Hepatocyte (in vitro differentiated cells): ENCODE data around the gene LNX1.

ENCODE experiments used
- EZH2 ChIP-seq: fragments of 200-600 bp; sonication (generic); IDR thresholded peaks from 2 replicates; pipeline ENCODE4 v1.6.1; 2016; ENCODE audit warnings: antibody characterized with exemption, mild to moderate bottlenecking, borderline replicate concordance
- EZH2phosphoT487 ChIP-seq: fragments of 200-600 bp; sonication (generic); IDR thresholded peaks from one replicate; pipeline ENCODE4 v1.6.1; 2018; ENCODE audit warnings: antibody characterized with exemption, mild to moderate bottlenecking, low read depth, moderate library complexity; ENCODE audit not compliant: unreplicated experiment, severe bottlenecking
- TF ChIP-seq, protein P1 (sequence below): fragments of 200-600 bp; sonication (generic); IDR thresholded peaks from 2 replicates; pipeline ENCODE4 v1.5.1; 2016; ENCODE audit warnings: antibody characterized with exemption, mild to moderate bottlenecking; ENCODE audit not compliant: poor library complexity

DNA sequence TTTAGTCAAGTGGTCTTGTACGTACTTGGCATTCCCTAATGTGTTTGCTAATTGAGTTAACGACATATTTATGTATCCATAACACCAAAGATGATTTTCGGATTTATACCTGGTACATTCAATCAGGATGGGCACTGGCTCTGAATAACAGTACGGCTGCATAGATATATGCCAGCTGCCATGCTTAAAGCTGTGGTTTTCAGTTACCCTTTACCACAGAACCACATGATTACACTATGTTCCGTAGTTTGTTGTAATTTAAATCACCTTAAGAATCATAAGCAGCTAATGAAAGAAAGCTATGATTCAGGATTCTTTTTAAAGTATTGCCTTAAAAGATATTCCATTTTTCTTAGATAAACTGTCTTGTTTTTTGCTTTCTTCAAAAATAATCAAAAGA is 160.2 kb downstream of the LNX1 start:
- TF ChIP-seq, protein P1, sequence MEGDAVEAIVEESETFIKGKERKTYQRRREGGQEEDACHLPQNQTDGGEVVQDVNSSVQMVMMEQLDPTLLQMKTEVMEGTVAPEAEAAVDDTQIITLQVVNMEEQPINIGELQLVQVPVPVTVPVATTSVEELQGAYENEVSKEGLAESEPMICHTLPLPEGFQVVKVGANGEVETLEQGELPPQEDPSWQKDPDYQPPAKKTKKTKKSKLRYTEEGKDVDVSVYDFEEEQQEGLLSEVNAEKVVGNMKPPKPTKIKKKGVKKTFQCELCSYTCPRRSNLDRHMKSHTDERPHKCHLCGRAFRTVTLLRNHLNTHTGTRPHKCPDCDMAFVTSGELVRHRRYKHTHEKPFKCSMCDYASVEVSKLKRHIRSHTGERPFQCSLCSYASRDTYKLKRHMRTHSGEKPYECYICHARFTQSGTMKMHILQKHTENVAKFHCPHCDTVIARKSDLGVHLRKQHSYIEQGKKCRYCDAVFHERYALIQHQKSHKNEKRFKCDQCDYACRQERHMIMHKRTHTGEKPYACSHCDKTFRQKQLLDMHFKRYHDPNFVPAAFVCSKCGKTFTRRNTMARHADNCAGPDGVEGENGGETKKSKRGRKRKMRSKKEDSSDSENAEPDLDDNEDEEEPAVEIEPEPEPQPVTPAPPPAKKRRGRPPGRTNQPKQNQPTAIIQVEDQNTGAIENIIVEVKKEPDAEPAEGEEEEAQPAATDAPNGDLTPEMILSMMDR: no peak
- TF ChIP-seq EZH2 (no peak), EZH2phosphoT487 (no peak)
